Measurements from ENCODE around the gene IGSF9. TPM values are rescaled to one million over a fixed set of nuclear protein-coding genes. Genes with fewer than 3 reads are reported as not detected.

Gene IGSF9
- total and polyA plus RNA-seq, 2 experiments from 2014 or later, result 0.13 TPM; not detected in 1

- H4K20me1 ChIP-seq (ENCODE audit: insufficient read depth), result no peaks in the 10 kb centered on the region
- H3K9me3 ChIP-seq (ENCODE audit: low read depth), result no peaks in the 10 kb centered on the region
- H3K36me3 ChIP-seq (ENCODE audit: low read depth), result no peaks in the 10 kb centered on the region
- no peaks in the 10 kb centered on the region for H3K79me2 ChIP-seq (ENCODE audit: insufficient read depth)
- in situ Hi-C loops (cut with MboI), result loop anchor here (5.0 kb wide), 1 partner anchor 68 kb away; no protein-coding TSS in a partner anchor
- H3K4me3 ChIP-seq, result no peak overlapping the region
- WGBS, 2 experiments (ENCODE audit: low coverage in 1 of 2, low lambda C conversion rate in 2 of 2, missing lambda C conversion rate in 2 of 2), result 73 to 75% methylated on average over 6 of the region's 6 CpGs
- H3K4me1 ChIP-seq (ENCODE audit: insufficient read depth), result no peaks in the 10 kb centered on the region
- no peak overlapping the region for H3K27ac ChIP-seq
- H3K9me2 ChIP-seq (ENCODE audit: insufficient read depth), result no peaks in the 10 kb centered on the region
- H3K9ac ChIP-seq, result no peak overlapping the region
- no peak for DNase-seq
- no peak overlapping the region for H2AFZ ChIP-seq
- no peaks in the 10 kb centered on the region for H3K27me3 ChIP-seq (replicated peaks; ENCODE audit: insufficient read depth)
- TF ChIP-seq EZH2 (IDR thresholded peaks at IDR 0.05; ENCODE audit: insufficient read depth, poor library complexity, severe bottlenecking), result no peak
- TF ChIP-seq EZH2phosphoT487 (IDR thresholded peaks at IDR 0.05; ENCODE audit: insufficient read depth, low read depth), result no peak
- H3K4me2 ChIP-seq (ENCODE audit: unreplicated experiment), result no peak overlapping the region
- no peaks in the 10 kb centered on the region for H3F3A ChIP-seq (ENCODE audit: insufficient read depth)
Measured at GRCh38 chr1:159938905-159939677, 6.3 kb downstream of the IGSF9 start.

GRCh38 chr1:159938211-159938852 lies 7.1 kb downstream of the IGSF9 start:
- Histone ChIP-seq H3K4me1 (ENCODE audit: insufficient read depth) (no peaks in the 10 kb centered on the region), H3K9ac (no peak overlapping the region), H3K36me3 (ENCODE audit: low read depth) (no peaks in the 10 kb centered on the region), H3K4me3 (no peak overlapping the region), H3K27ac (no peak overlapping the region), H3K4me2 (ENCODE audit: unreplicated experiment) (no peak overlapping the region), H3K27me3 (replicated peaks; ENCODE audit: insufficient read depth) (no peaks in the 10 kb centered on the region), H4K20me1 (ENCODE audit: insufficient read depth) (no peaks in the 10 kb centered on the region), H3K9me3 (ENCODE audit: low read depth) (no peaks in the 10 kb centered on the region), H3K79me2 (ENCODE audit: insufficient read depth) (no peaks in the 10 kb centered on the region), H3K9me2 (ENCODE audit: insufficient read depth) (no peaks in the 10 kb centered on the region), H3F3A (ENCODE audit: insufficient read depth) (no peaks in the 10 kb centered on the region), H2AFZ (no peak overlapping the region)
- no peak for DNase-seq
- 49 to 53% methylated on average over 7 of the region's 7 CpGs for WGBS, 2 experiments (ENCODE audit: low coverage in 1 of 2, low lambda C conversion rate in 2 of 2, missing lambda C conversion rate in 2 of 2)
- TF ChIP-seq EZH2phosphoT487 (IDR thresholded peaks at IDR 0.05; ENCODE audit: insufficient read depth, low read depth) (no peak), EZH2 (IDR thresholded peaks at IDR 0.05; ENCODE audit: insufficient read depth, poor library complexity, severe bottlenecking) (no peak)
- in situ Hi-C loops (cut with MboI), result loop anchor here (5.0 kb wide), 1 partner anchor 69 kb away; no protein-coding TSS in a partner anchor

- Histone ChIP-seq H3K79me2 (ENCODE audit: insufficient read depth) (no peaks in the 10 kb centered on the region), H2AFZ (no peak overlapping the region), H4K20me1 (ENCODE audit: insufficient read depth) (no peaks in the 10 kb centered on the region), H3K9me3 (ENCODE audit: low read depth) (no peaks in the 10 kb centered on the region), H3K4me1 (ENCODE audit: insufficient read depth) (no peaks in the 10 kb centered on the region), H3K4me3 (no peak overlapping the region), H3K9me2 (ENCODE audit: insufficient read depth) (no peaks in the 10 kb centered on the region), H3K27me3 (replicated peaks; ENCODE audit: insufficient read depth) (no peaks in the 10 kb centered on the region), H3F3A (ENCODE audit: insufficient read depth) (no peaks in the 10 kb centered on the region), H3K36me3 (ENCODE audit: low read depth) (no peaks in the 10 kb centered on the region), H3K27ac (no peak overlapping the region), H3K4me2 (ENCODE audit: unreplicated experiment) (no peak overlapping the region), H3K9ac (no peak overlapping the region)
- 35 to 41% methylated on average over 4 of the region's 4 CpGs for WGBS, 2 experiments (ENCODE audit: low coverage in 1 of 2, low lambda C conversion rate in 2 of 2, missing lambda C conversion rate in 2 of 2)
- TF ChIP-seq EZH2 (IDR thresholded peaks at IDR 0.05; ENCODE audit: insufficient read depth, poor library complexity, severe bottlenecking), result no peak
- no peak for TF ChIP-seq EZH2phosphoT487 (IDR thresholded peaks at IDR 0.05; ENCODE audit: insufficient read depth, low read depth)
- in situ Hi-C loops (cut with MboI), result loop anchor here (5.0 kb wide), 1 partner anchor 70 kb away; no protein-coding TSS in a partner anchor
- DNase-seq, result no peak
Measured at GRCh38 chr1:159937054-159937750, 8.2 kb downstream of the IGSF9 start.

GRCh38 chr1:159936273-159936904 lies 9.0 kb downstream of the IGSF9 start:
- H3K36me3 ChIP-seq (ENCODE audit: low read depth), result no peaks in the 10 kb centered on the region
- no peaks in the 10 kb centered on the region for H3K9me3 ChIP-seq (ENCODE audit: low read depth)
- H3K79me2 ChIP-seq (ENCODE audit: insufficient read depth), result no peaks in the 10 kb centered on the region
- no peak overlapping the region for H3K4me2 ChIP-seq (ENCODE audit: unreplicated experiment)
- no peak overlapping the region for H3K4me3 ChIP-seq
- no peaks in the 10 kb centered on the region for H3K4me1 ChIP-seq (ENCODE audit: insufficient read depth)
- H2AFZ ChIP-seq, result no peak overlapping the region
- no peaks in the 10 kb centered on the region for H3F3A ChIP-seq (ENCODE audit: insufficient read depth)
- in situ Hi-C loops (cut with MboI), result loop anchor here (5.0 kb wide), 1 partner anchor 71 kb away; no protein-coding TSS in a partner anchor
- no peaks in the 10 kb centered on the region for H3K9me2 ChIP-seq (ENCODE audit: insufficient read depth)
- no peak overlapping the region for H3K9ac ChIP-seq
- H4K20me1 ChIP-seq (ENCODE audit: insufficient read depth), result no peaks in the 10 kb centered on the region
- no peak overlapping the region for H3K27ac ChIP-seq
- WGBS, 2 experiments (ENCODE audit: low coverage in 1 of 2, low lambda C conversion rate in 2 of 2, missing lambda C conversion rate in 2 of 2), result 21 to 22% methylated on average over 16 of the region's 16 CpGs
- H3K27me3 ChIP-seq (replicated peaks; ENCODE audit: insufficient read depth), result no peaks in the 10 kb centered on the region
- TF ChIP-seq EZH2phosphoT487 (IDR thresholded peaks at IDR 0.05; ENCODE audit: insufficient read depth, low read depth) (no peak), EZH2 (IDR thresholded peaks at IDR 0.05; ENCODE audit: insufficient read depth, poor library complexity, severe bottlenecking) (no peak)
- peak; percentile 61 for DNase-seq
